Measurements from ENCODE around the gene APCS.

Gene APCS

DNA sequence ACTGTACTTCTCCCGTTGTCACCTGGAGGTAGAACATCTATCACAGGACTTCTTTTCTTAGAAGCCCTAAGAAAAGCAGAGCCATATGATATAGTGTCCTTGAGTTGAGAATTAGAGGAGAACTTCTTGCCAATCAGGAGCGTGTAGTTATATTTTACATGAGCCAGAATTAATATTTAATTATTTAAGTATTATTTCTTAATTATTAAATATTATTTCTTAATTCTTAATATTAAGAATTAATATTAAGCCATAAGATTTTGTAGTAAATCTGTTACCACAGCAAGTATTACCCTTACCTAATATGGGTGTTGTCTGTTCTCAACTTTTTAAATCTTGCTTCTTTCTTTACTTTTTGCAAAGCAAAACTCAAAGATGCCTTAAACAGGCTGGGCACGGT lies 10.2 kb upstream of the APCS start:
- no peak overlapping the region for H3K4me3 ChIP-seq (IDR thresholded peaks at IDR 0.05; ENCODE audit: insufficient read depth, low read depth, low read length)
- no peaks in the 10 kb centered on the region for H3K27me3 ChIP-seq (ENCODE audit: insufficient read depth, low read depth)
- H3K9ac ChIP-seq = no peak overlapping the region
- H3K79me2 ChIP-seq (ENCODE audit: insufficient read depth, low read depth) = no peaks in the 10 kb centered on the region
- TF ChIP-seq, protein P1, sequence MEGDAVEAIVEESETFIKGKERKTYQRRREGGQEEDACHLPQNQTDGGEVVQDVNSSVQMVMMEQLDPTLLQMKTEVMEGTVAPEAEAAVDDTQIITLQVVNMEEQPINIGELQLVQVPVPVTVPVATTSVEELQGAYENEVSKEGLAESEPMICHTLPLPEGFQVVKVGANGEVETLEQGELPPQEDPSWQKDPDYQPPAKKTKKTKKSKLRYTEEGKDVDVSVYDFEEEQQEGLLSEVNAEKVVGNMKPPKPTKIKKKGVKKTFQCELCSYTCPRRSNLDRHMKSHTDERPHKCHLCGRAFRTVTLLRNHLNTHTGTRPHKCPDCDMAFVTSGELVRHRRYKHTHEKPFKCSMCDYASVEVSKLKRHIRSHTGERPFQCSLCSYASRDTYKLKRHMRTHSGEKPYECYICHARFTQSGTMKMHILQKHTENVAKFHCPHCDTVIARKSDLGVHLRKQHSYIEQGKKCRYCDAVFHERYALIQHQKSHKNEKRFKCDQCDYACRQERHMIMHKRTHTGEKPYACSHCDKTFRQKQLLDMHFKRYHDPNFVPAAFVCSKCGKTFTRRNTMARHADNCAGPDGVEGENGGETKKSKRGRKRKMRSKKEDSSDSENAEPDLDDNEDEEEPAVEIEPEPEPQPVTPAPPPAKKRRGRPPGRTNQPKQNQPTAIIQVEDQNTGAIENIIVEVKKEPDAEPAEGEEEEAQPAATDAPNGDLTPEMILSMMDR (conservative IDR thresholded peaks at IDR 0.05; ENCODE audit: low read depth, low read length) = no peak
- H4K20me1 ChIP-seq (ENCODE audit: insufficient read depth) = no peaks in the 10 kb centered on the region
- no peaks in the 10 kb centered on the region for H3K36me3 ChIP-seq (ENCODE audit: insufficient read depth)
- no peak overlapping the region for H3K4me2 ChIP-seq
- H3K4me1 ChIP-seq (ENCODE audit: low read depth, poor library complexity, severe bottlenecking) = no peaks in the 10 kb centered on the region
- no peak overlapping the region for H3K27ac ChIP-seq
- no peak overlapping the region for H2AFZ ChIP-seq (ENCODE audit: low read depth)

DNA sequence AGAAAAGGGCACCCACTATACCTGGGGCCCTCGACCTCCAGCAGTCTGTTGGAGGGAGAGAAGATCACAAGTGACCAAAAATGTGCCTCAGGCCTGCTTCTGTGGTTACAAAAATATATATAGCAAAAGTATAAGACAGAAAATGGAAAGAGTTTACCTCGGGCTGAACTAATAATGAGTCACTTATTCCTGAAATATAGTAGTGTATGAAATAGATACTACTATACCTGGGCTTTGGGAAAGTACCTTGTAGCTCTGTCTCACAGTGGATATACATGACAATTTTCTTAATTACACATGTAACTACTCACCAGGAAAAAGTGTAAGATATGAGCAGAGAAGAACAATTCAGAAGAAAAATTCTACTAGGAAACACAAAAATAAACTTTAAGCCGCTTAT lies 7.3 kb upstream of the APCS start:
- H2AFZ ChIP-seq (ENCODE audit: low read depth) = no peak overlapping the region
- TF ChIP-seq, protein P1 (conservative IDR thresholded peaks at IDR 0.05; ENCODE audit: low read depth, low read length) = no peak
- no peak overlapping the region for H3K9ac ChIP-seq
- no peaks in the 10 kb centered on the region for H3K27me3 ChIP-seq (ENCODE audit: insufficient read depth, low read depth)
- no peaks in the 10 kb centered on the region for H4K20me1 ChIP-seq (ENCODE audit: insufficient read depth)
- H3K4me1 ChIP-seq (ENCODE audit: low read depth, poor library complexity, severe bottlenecking) = no peaks in the 10 kb centered on the region
- H3K36me3 ChIP-seq (ENCODE audit: insufficient read depth) = no peaks in the 10 kb centered on the region
- no peak overlapping the region for H3K4me3 ChIP-seq (IDR thresholded peaks at IDR 0.05; ENCODE audit: insufficient read depth, low read depth, low read length)
- H3K4me2 ChIP-seq = no peak overlapping the region
- no peak overlapping the region for H3K27ac ChIP-seq
- H3K79me2 ChIP-seq (ENCODE audit: insufficient read depth, low read depth) = no peaks in the 10 kb centered on the region

DNA sequence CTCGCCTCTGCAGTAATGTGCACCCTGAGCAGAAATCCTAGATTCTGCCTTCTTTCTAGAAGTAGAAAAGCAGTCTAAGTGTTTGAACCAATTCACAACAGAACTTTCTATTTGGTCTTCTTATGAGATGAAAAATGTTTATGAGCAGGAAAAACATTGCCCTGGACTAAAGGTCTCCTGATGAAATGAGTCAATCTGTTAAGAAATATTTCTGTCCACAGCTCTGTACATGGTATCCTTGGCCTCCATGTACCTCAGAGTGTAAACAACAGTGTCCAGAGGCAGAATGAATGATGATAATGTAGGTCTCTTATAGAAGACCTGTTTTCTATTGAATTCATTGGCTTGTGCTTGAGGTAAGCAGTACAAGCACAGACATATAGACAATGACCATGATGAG lies 6.2 kb upstream of the APCS start:
- Histone ChIP-seq H3K79me2 (ENCODE audit: insufficient read depth, low read depth) (no peaks in the 10 kb centered on the region), H3K4me2 (no peak overlapping the region), H3K27ac (no peak overlapping the region), H3K36me3 (ENCODE audit: insufficient read depth) (no peaks in the 10 kb centered on the region), H3K9ac (no peak overlapping the region), H2AFZ (ENCODE audit: low read depth) (no peak overlapping the region), H4K20me1 (ENCODE audit: insufficient read depth) (no peaks in the 10 kb centered on the region), H3K4me1 (ENCODE audit: low read depth, poor library complexity, severe bottlenecking) (no peaks in the 10 kb centered on the region), H3K27me3 (ENCODE audit: insufficient read depth, low read depth) (no peaks in the 10 kb centered on the region), H3K4me3 (IDR thresholded peaks at IDR 0.05; ENCODE audit: insufficient read depth, low read depth, low read length) (no peak overlapping the region)
- TF ChIP-seq, protein P1 (conservative IDR thresholded peaks at IDR 0.05; ENCODE audit: low read depth, low read length) = no peak

GRCh38 chr1:159584536-159584935 lies 3.1 kb upstream of the APCS start:
- Histone ChIP-seq H3K27ac (no peak overlapping the region), H3K9ac (no peak overlapping the region), H4K20me1 (ENCODE audit: insufficient read depth) (no peaks in the 10 kb centered on the region), H3K4me3 (IDR thresholded peaks at IDR 0.05; ENCODE audit: insufficient read depth, low read depth, low read length) (no peak overlapping the region), H3K4me2 (no peak overlapping the region), H3K4me1 (ENCODE audit: low read depth, poor library complexity, severe bottlenecking) (no peaks in the 10 kb centered on the region), H3K79me2 (ENCODE audit: insufficient read depth, low read depth) (no peaks in the 10 kb centered on the region), H3K36me3 (ENCODE audit: insufficient read depth) (no peaks in the 10 kb centered on the region), H2AFZ (ENCODE audit: low read depth) (no peak overlapping the region), H3K27me3 (ENCODE audit: insufficient read depth, low read depth) (no peaks in the 10 kb centered on the region)
- TF ChIP-seq, protein P1 (conservative IDR thresholded peaks at IDR 0.05; ENCODE audit: low read depth, low read length) = no peak

DNA sequence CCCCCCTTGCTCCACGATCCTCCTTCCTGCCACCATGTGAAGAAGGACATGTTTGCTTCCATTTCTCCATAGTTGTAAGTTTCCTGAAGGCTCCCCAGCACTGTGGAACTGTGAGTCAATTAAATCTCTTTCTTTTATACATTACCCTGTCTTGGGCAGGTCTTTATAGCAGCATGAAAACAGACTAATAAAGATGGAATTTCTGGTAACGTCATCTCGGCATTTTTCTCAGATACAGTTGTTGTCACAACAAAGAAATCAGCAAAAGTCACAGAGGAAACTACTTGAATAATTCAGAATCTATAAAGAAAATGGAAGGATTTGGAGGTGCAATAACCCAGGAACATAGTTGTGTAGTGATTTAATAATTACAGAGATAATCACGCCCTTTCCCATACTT lies 4.4 kb downstream of the APCS start:
- no peak overlapping the region for H2AFZ ChIP-seq (ENCODE audit: low read depth)
- no peaks in the 10 kb centered on the region for H3K27me3 ChIP-seq (ENCODE audit: insufficient read depth, low read depth)
- no peak overlapping the region for H3K4me3 ChIP-seq (IDR thresholded peaks at IDR 0.05; ENCODE audit: insufficient read depth, low read depth, low read length)
- no peaks in the 10 kb centered on the region for H3K36me3 ChIP-seq (ENCODE audit: insufficient read depth)
- TF ChIP-seq, protein P1 (conservative IDR thresholded peaks at IDR 0.05; ENCODE audit: low read depth, low read length) = no peak
- H3K4me2 ChIP-seq = no peak overlapping the region
- no peaks in the 10 kb centered on the region for H3K79me2 ChIP-seq (ENCODE audit: insufficient read depth, low read depth)
- no peaks in the 10 kb centered on the region for H4K20me1 ChIP-seq (ENCODE audit: insufficient read depth)
- H3K9ac ChIP-seq = no peak overlapping the region
- H3K4me1 ChIP-seq (ENCODE audit: low read depth, poor library complexity, severe bottlenecking) = no peaks in the 10 kb centered on the region
- no peak overlapping the region for H3K27ac ChIP-seq
